ENCODE measurements around the gene CABCOCO1. TPM values are rescaled to one million over a fixed set of nuclear protein-coding genes. Genes with fewer than 3 reads are reported as not detected.

CABCOCO1 gene
- total RNA-seq, 1 experiment from 2014 or later, result not detected

- Mint-ChIP-seq H3K36me3 (ENCODE audit: insufficient read depth, unreplicated experiment) (no peaks in the 10 kb centered on the region), H3K27me3 (ENCODE audit: insufficient read depth, unreplicated experiment) (no peaks in the 10 kb centered on the region), H3K4me1 (ENCODE audit: low read depth, unreplicated experiment) (no peaks in the 10 kb centered on the region), H3K27ac (ENCODE audit: unreplicated experiment) (no peak overlapping the region), H3K4me3 (ENCODE audit: unreplicated experiment) (no peak overlapping the region), H3K9me3 (ENCODE audit: unreplicated experiment) (no peaks in the 10 kb centered on the region)
- intact Hi-C loops (cut with micrococcal nuclease; ENCODE audit: unreplicated experiment), result no loop called here
- no peak for DNase-seq
- POLR2A ChIA-PET, result no interaction called here
- CTCF ChIA-PET, result no interaction called here
- TF ChIP-seq, protein P1, sequence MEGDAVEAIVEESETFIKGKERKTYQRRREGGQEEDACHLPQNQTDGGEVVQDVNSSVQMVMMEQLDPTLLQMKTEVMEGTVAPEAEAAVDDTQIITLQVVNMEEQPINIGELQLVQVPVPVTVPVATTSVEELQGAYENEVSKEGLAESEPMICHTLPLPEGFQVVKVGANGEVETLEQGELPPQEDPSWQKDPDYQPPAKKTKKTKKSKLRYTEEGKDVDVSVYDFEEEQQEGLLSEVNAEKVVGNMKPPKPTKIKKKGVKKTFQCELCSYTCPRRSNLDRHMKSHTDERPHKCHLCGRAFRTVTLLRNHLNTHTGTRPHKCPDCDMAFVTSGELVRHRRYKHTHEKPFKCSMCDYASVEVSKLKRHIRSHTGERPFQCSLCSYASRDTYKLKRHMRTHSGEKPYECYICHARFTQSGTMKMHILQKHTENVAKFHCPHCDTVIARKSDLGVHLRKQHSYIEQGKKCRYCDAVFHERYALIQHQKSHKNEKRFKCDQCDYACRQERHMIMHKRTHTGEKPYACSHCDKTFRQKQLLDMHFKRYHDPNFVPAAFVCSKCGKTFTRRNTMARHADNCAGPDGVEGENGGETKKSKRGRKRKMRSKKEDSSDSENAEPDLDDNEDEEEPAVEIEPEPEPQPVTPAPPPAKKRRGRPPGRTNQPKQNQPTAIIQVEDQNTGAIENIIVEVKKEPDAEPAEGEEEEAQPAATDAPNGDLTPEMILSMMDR (IDR thresholded peaks at IDR 0.05; ENCODE audit: insufficient read depth in 1 of 2, low read depth in 1 of 2, low read length in 1 of 2, severe bottlenecking in 1 of 2, unreplicated experiment in 1 of 2), result no peak
- no TSS peak for BruUV-seq (replicated peaks)
- no peak overlapping the region for H3K4me3 ChIP-seq (ENCODE audit: low read depth, low read length)
- no peaks in the 10 kb centered on the region for H3K27me3 ChIP-seq (replicated peaks; ENCODE audit: control insufficient read depth, insufficient read depth, low read length)
- no peaks in the 10 kb centered on the region for H3K9me3 ChIP-seq
- H3K36me3 ChIP-seq (ENCODE audit: control insufficient read depth, insufficient read depth, low read length), result no peaks in the 10 kb centered on the region
- no peaks in the 10 kb centered on the region for H3K4me1 ChIP-seq
These were observed 111.3 kb downstream of the CABCOCO1 start for GRCh38 chr10:61774031-61774430.

GRCh38 chr10:61775111-61775510 lies 112.4 kb downstream of the CABCOCO1 start:
- no peak overlapping the region for H3K4me3 ChIP-seq (ENCODE audit: low read depth, low read length)
- Mint-ChIP-seq H3K4me3 (ENCODE audit: unreplicated experiment) (no peak overlapping the region), H3K9me3 (ENCODE audit: unreplicated experiment) (no peaks in the 10 kb centered on the region), H3K27ac (ENCODE audit: unreplicated experiment) (no peak overlapping the region), H3K27me3 (ENCODE audit: insufficient read depth, unreplicated experiment) (no peaks in the 10 kb centered on the region), H3K36me3 (ENCODE audit: insufficient read depth, unreplicated experiment) (no peaks in the 10 kb centered on the region), H3K4me1 (ENCODE audit: low read depth, unreplicated experiment) (no peaks in the 10 kb centered on the region)
- no peaks in the 10 kb centered on the region for H3K4me1 ChIP-seq
- intact Hi-C loops (cut with micrococcal nuclease; ENCODE audit: unreplicated experiment), result no loop called here
- BruUV-seq (replicated peaks), result no TSS peak
- no peaks in the 10 kb centered on the region for H3K36me3 ChIP-seq (ENCODE audit: control insufficient read depth, insufficient read depth, low read length)
- ChIA-PET CTCF (no interaction called here), POLR2A (no interaction called here)
- H3K27me3 ChIP-seq (replicated peaks; ENCODE audit: control insufficient read depth, insufficient read depth, low read length), result no peaks in the 10 kb centered on the region
- TF ChIP-seq, protein P1 (IDR thresholded peaks at IDR 0.05; ENCODE audit: insufficient read depth in 1 of 2, low read depth in 1 of 2, low read length in 1 of 2, severe bottlenecking in 1 of 2, unreplicated experiment in 1 of 2), result no peak
- DNase-seq, result no peak
- no peaks in the 10 kb centered on the region for H3K9me3 ChIP-seq

DNA sequence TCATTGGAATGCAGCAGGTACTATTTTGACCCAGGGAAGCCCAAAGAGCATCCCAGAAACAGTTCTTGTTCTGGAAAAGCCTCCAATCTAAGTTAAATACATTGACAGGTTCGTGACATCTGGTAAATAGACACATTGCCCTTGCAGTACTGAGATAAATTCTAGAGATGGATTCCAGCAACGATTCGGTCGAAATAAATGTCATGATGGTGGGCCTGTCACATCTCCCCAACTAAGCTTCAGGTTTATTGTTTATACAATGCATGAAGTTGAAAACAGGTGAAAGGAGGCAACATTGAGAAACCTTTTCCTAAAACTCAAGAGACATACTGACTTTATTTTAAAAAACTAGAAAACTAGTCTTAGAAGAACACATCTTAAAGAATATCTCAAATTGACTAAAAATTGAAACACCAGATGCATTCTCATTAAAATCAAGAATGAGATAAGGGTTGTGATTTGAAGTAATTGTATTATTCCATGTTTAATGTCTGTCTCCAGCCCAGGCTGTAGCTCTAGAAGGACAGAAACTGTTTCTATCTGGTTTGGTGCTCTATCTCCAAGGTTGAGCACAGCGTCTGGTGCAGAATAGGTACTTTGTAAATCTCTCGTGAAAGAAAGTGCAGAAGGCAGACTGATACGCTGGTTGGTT lies 114.0 kb downstream of the CABCOCO1 start:
- CTCF ChIA-PET, result no interaction called here
- no peaks in the 10 kb centered on the region for H3K27me3 Mint-ChIP-seq (ENCODE audit: insufficient read depth, unreplicated experiment)
- intact Hi-C loops (cut with micrococcal nuclease; ENCODE audit: unreplicated experiment), result no loop called here
- H3K27ac Mint-ChIP-seq (ENCODE audit: unreplicated experiment), result no peak overlapping the region
- Histone ChIP-seq H3K9me3 (no peaks in the 10 kb centered on the region), H3K4me1 (no peaks in the 10 kb centered on the region), H3K4me3 (ENCODE audit: low read depth, low read length) (no peak overlapping the region), H3K27me3 (replicated peaks; ENCODE audit: control insufficient read depth, insufficient read depth, low read length) (no peaks in the 10 kb centered on the region), H3K36me3 (ENCODE audit: control insufficient read depth, insufficient read depth, low read length) (no peaks in the 10 kb centered on the region)
- H3K4me3 Mint-ChIP-seq (ENCODE audit: unreplicated experiment), result no peak overlapping the region
- TF ChIP-seq, protein P1 (IDR thresholded peaks at IDR 0.05; ENCODE audit: insufficient read depth in 1 of 2, low read depth in 1 of 2, low read length in 1 of 2, severe bottlenecking in 1 of 2, unreplicated experiment in 1 of 2), result no peak
- POLR2A ChIA-PET, result no interaction called here
- no peak for DNase-seq
- H3K36me3 Mint-ChIP-seq (ENCODE audit: insufficient read depth, unreplicated experiment), result no peaks in the 10 kb centered on the region
- BruUV-seq (replicated peaks), result no TSS peak
- H3K9me3 Mint-ChIP-seq (ENCODE audit: unreplicated experiment), result no peaks in the 10 kb centered on the region
- no peaks in the 10 kb centered on the region for H3K4me1 Mint-ChIP-seq (ENCODE audit: low read depth, unreplicated experiment)
